H1 (cell line): Measurements from ENCODE around the gene MYO15B. TPM values are rescaled to one million over a fixed set of nuclear protein-coding genes. Genes with fewer than 3 reads are reported as not detected.

ENCODE experiments used
- HDAC6 ChIP-seq: IDR thresholded peaks from one replicate; pipeline ENCODE4 v1.7.1; 2012; ENCODE audit warnings: low read depth, mild to moderate bottlenecking, inconsistent platforms, low read length, moderate library complexity
- RAD21 ChIP-seq, 2 experiments: IDR thresholded peaks in 1 of 2; conservative IDR thresholded peaks in 1 of 2; 2 replicates each; pipeline ENCODE4 v1.6.1; 2011; ENCODE audit warnings: low read depth in 2 of 2, low read length in 2 of 2, improper control_type of control experiment in 1 of 2, inconsistent platforms in 1 of 2, mild to moderate bottlenecking in 1 of 2, moderate library complexity in 1 of 2
- SP1 ChIP-seq: IDR thresholded peaks from 2 replicates; pipeline ENCODE4 v1.6.1; 2011; ENCODE audit warnings: low read depth, low read length
- YY1 ChIP-seq: IDR thresholded peaks from 2 replicates; pipeline ENCODE4 v1.6.1; 2011; ENCODE audit warnings: low read depth, mild to moderate bottlenecking, low read length
- polyA plus RNA-seq, 7 experiments: library from polyadenylated mRNA; depleted of rRNA in 3 of 7; stranded (reverse) in 5 of 7; unstranded in 2 of 7; fragments of >200 nt in 5 of 7; fragments of 200-250 nt in 2 of 7; gene quantifications; 1 replicate in 5 of 7; 2 replicates in 1 of 7; 4 replicates in 1 of 7; pipeline versions ENCODE4 v1.2.1 to v1.2.3, GENCODE V29; 2011 to 2013; ENCODE audit warnings: missing spikeins in 2 of 7, mixed read lengths in 2 of 7
- total RNA-seq: library from RNA; stranded (reverse); fragmentation: NEBNext Ultra II Directional; extraction: Animal tissue kit (Norgen Biotek cat#: 25700); gene quantifications from 2 replicates; pipeline ENCODE4 v1.2.1, GENCODE V29; 2021
- TF ChIP-seq, protein P1 (sequence below): fragments of 300-600 bp; sonication (generic); IDR thresholded peaks from 2 replicates; pipeline ENCODE4 v1.7.1; 2012; ENCODE audit warnings: low read length, moderate library complexity, mild to moderate bottlenecking, inconsistent platforms; ENCODE audit not compliant: insufficient replicate concordance
- TF ChIP-seq, protein P2 (sequence below): IDR thresholded peaks from 2 replicates; pipeline ENCODE4 v1.6.1; 2012; ENCODE audit warnings: inconsistent platforms

MYO15B gene
- total and polyA plus RNA-seq, 2 of the 8 experiments (the other 6 are each of a cell fraction or from before 2014, with no cell fraction given) = 7.1 to 11.2 TPM

DNA sequence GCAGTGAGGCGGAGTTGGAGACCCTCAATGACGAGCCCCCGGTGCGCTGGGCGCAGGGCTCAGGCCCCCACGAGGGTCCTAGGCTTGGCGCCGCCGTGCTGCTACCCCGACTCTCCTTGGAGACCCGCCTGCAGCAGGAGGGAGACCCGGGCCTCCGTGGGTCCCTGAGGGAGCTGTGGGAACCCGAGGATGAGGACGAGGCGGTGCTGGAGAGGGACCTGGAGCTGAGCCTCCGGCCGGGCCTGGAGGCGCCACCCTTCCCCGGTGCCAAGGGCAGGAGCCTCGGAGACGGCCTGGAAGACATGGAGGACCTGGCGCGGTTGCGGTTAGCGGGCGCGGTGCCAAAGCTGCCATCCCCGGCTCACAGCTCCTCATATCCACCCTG, 2.3 kb downstream of the MYO15B start (continued):
- TF ChIP-seq, protein P1, sequence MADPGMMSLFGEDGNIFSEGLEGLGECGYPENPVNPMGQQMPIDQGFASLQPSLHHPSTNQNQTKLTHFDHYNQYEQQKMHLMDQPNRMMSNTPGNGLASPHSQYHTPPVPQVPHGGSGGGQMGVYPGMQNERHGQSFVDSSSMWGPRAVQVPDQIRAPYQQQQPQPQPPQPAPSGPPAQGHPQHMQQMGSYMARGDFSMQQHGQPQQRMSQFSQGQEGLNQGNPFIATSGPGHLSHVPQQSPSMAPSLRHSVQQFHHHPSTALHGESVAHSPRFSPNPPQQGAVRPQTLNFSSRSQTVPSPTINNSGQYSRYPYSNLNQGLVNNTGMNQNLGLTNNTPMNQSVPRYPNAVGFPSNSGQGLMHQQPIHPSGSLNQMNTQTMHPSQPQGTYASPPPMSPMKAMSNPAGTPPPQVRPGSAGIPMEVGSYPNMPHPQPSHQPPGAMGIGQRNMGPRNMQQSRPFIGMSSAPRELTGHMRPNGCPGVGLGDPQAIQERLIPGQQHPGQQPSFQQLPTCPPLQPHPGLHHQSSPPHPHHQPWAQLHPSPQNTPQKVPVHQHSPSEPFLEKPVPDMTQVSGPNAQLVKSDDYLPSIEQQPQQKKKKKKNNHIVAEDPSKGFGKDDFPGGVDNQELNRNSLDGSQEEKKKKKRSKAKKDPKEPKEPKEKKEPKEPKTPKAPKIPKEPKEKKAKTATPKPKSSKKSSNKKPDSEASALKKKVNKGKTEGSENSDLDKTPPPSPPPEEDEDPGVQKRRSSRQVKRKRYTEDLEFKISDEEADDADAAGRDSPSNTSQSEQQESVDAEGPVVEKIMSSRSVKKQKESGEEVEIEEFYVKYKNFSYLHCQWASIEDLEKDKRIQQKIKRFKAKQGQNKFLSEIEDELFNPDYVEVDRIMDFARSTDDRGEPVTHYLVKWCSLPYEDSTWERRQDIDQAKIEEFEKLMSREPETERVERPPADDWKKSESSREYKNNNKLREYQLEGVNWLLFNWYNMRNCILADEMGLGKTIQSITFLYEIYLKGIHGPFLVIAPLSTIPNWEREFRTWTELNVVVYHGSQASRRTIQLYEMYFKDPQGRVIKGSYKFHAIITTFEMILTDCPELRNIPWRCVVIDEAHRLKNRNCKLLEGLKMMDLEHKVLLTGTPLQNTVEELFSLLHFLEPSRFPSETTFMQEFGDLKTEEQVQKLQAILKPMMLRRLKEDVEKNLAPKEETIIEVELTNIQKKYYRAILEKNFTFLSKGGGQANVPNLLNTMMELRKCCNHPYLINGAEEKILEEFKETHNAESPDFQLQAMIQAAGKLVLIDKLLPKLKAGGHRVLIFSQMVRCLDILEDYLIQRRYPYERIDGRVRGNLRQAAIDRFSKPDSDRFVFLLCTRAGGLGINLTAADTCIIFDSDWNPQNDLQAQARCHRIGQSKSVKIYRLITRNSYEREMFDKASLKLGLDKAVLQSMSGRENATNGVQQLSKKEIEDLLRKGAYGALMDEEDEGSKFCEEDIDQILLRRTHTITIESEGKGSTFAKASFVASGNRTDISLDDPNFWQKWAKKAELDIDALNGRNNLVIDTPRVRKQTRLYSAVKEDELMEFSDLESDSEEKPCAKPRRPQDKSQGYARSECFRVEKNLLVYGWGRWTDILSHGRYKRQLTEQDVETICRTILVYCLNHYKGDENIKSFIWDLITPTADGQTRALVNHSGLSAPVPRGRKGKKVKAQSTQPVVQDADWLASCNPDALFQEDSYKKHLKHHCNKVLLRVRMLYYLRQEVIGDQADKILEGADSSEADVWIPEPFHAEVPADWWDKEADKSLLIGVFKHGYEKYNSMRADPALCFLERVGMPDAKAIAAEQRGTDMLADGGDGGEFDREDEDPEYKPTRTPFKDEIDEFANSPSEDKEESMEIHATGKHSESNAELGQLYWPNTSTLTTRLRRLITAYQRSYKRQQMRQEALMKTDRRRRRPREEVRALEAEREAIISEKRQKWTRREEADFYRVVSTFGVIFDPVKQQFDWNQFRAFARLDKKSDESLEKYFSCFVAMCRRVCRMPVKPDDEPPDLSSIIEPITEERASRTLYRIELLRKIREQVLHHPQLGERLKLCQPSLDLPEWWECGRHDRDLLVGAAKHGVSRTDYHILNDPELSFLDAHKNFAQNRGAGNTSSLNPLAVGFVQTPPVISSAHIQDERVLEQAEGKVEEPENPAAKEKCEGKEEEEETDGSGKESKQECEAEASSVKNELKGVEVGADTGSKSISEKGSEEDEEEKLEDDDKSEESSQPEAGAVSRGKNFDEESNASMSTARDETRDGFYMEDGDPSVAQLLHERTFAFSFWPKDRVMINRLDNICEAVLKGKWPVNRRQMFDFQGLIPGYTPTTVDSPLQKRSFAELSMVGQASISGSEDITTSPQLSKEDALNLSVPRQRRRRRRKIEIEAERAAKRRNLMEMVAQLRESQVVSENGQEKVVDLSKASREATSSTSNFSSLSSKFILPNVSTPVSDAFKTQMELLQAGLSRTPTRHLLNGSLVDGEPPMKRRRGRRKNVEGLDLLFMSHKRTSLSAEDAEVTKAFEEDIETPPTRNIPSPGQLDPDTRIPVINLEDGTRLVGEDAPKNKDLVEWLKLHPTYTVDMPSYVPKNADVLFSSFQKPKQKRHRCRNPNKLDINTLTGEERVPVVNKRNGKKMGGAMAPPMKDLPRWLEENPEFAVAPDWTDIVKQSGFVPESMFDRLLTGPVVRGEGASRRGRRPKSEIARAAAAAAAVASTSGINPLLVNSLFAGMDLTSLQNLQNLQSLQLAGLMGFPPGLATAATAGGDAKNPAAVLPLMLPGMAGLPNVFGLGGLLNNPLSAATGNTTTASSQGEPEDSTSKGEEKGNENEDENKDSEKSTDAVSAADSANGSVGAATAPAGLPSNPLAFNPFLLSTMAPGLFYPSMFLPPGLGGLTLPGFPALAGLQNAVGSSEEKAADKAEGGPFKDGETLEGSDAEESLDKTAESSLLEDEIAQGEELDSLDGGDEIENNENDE = no peak
- TF ChIP-seq, protein P2, sequence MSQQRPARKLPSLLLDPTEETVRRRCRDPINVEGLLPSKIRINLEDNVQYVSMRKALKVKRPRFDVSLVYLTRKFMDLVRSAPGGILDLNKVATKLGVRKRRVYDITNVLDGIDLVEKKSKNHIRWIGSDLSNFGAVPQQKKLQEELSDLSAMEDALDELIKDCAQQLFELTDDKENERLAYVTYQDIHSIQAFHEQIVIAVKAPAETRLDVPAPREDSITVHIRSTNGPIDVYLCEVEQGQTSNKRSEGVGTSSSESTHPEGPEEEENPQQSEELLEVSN = no peak
- no peak for TF ChIP-seq RAD21 (IDR thresholded peaks at IDR 0.05 in 1 of 2, conservative IDR thresholded peaks at IDR 0.05 in 1 of 2; ENCODE audit: low read depth in 2 of 2, low read length in 2 of 2)
- no peak for TF ChIP-seq YY1
- TF ChIP-seq SP1 = no peak
- no peak for TF ChIP-seq HDAC6
